Endothelial cell of umbilical vein (primary cell): ENCODE results near the gene CHAC2. TPM values are rescaled to one million over a fixed set of nuclear protein-coding genes. Genes with fewer than 3 reads are reported as not detected.
"Not testable (repeated sequence)": the region's sequence is repeated elsewhere in the genome, so short reads cannot be mapped to it uniquely, and the experiment has no call there.

Experiments used
- BruUV-seq: library from RNA; stranded (reverse); fragments of 400-500 nt; replicated peaks from 2 replicates; lab custom pipeline; 2021; lab: Mats Ljungman, UMichigan
- CTCF ChIA-PET: fragments of 300-600, 350-600 bp; sonication (Branson Sonifier 250); formaldehyde crosslinking; loops from one replicate; lab custom pipeline; 2021; ENCODE audit warnings: antibody characterized with exemption, inconsistent platforms; lab: Charles Lee
- POLR2A ChIA-PET: fragments of 300-600, 350-600 bp; sonication (Branson Sonifier 250); formaldehyde crosslinking; loops from one replicate; lab custom pipeline; 2021; ENCODE audit warnings: antibody characterized with exemption, inconsistent platforms; lab: Charles Lee
- DNase-seq: peaks from one replicate; pipeline ENCODE4 v3.0.0-alpha.2; 2011; ENCODE audit warnings: low read depth, low spot score
- FAIRE-seq: peaks from 2 replicates; lab custom pipeline; 2011; peaks lifted over from hg19 to GRCh38; lab: Jason Lieb, UNC
- H2AFZ ChIP-seq: 2 replicates; pipeline ENCODE4 v1.6.0; 2012; ENCODE audit warnings: low read depth, low read length, control low read depth, inconsistent platforms
- H3K27ac ChIP-seq: 2 replicates; pipeline ENCODE4 v1.5.1; 2011; ENCODE audit warnings: low read depth, mild to moderate bottlenecking, control low read depth, low read length, moderate library complexity; ENCODE audit not compliant: insufficient read depth
- H3K27me3 ChIP-seq, 2 experiments: 2 replicates each; pipeline versions ENCODE4 v1.6.0 to v1.6.1; 2011; ENCODE audit warnings: low read length in 2 of 2, mixed read lengths in 1 of 2; ENCODE audit not compliant: control insufficient read depth in 2 of 2, insufficient read depth in 2 of 2
- H3K36me3 ChIP-seq, 2 experiments: 2 replicates in 1 of 2; 3 replicates in 1 of 2; pipeline ENCODE4 v1.5.1; 2011; ENCODE audit warnings: low read length in 2 of 2, mild to moderate bottlenecking in 1 of 2, moderate library complexity in 1 of 2; ENCODE audit not compliant: control insufficient read depth in 2 of 2, insufficient read depth in 2 of 2; ENCODE audit errors: extremely low read depth in 1 of 2
- H3K4me1 ChIP-seq: 3 replicates; pipeline ENCODE4 v1.5.1; 2011; ENCODE audit warnings: mild to moderate bottlenecking, low read length; ENCODE audit not compliant: control insufficient read depth, insufficient read depth; ENCODE audit errors: extremely low read depth
- H3K4me2 ChIP-seq: 2 replicates; pipeline ENCODE4 v1.6.1; 2011; ENCODE audit warnings: low read length, control low read depth, mixed read lengths; ENCODE audit not compliant: insufficient read depth
- H3K4me3 ChIP-seq, 3 experiments: fragments of 200-600 bp in 1 of 3; sonication (generic), shearing (Covaris generic) in 1 of 3; replicated peaks in 1 of 3; 2 replicates each; pipeline ENCODE4 v1.5.1; 2011 to 2016; ENCODE audit warnings: control low read depth in 3 of 3, low read length in 3 of 3, mild to moderate bottlenecking in 2 of 3, inconsistent platforms in 1 of 3, low read depth in 1 of 3, moderate library complexity in 1 of 3; ENCODE audit not compliant: insufficient read depth in 1 of 3
- H3K79me2 ChIP-seq: 2 replicates; pipeline ENCODE4 v1.6.0; 2012; ENCODE audit warnings: low read length, inconsistent platforms; ENCODE audit not compliant: control insufficient read depth, insufficient read depth
- H3K9ac ChIP-seq: replicated peaks from 2 replicates; pipeline ENCODE3; 2011; ENCODE audit warnings: low read length, control low read depth; ENCODE audit not compliant: insufficient read depth; ENCODE audit errors: extremely low read depth
- H3K9me1 ChIP-seq: replicated peaks from 3 replicates; pipeline ENCODE4 v1.6.0; 2011; ENCODE audit warnings: mild to moderate bottlenecking, low read length; ENCODE audit not compliant: control insufficient read depth, insufficient read depth; ENCODE audit errors: extremely low read depth
- H3K9me3 ChIP-seq: replicated peaks from 2 replicates; pipeline ENCODE4 v1.5.1; 2012; ENCODE audit warnings: low read length, inconsistent platforms; ENCODE audit not compliant: control insufficient read depth, insufficient read depth
- H4K20me1 ChIP-seq: replicated peaks from 2 replicates; pipeline ENCODE3; 2011; ENCODE audit warnings: mild to moderate bottlenecking, low read length; ENCODE audit not compliant: control insufficient read depth, insufficient read depth; ENCODE audit errors: extremely low read depth
- CTCF ChIP-seq, 2 donors: IDR thresholded peaks; 1 replicate in 1 of 2; 2 replicates in 1 of 2; pipeline ENCODE4 v1.5.1; 2011; ENCODE audit warnings: low read length in 2 of 2, mild to moderate bottlenecking in 2 of 2, moderate library complexity in 2 of 2, control low read depth in 1 of 2, inconsistent platforms in 1 of 2, low read depth in 1 of 2; ENCODE audit not compliant: insufficient read depth in 1 of 2; ENCODE audit errors: extremely low read depth in 1 of 2
- EZH2 ChIP-seq: IDR thresholded peaks from 2 replicates; pipeline ENCODE4 v1.6.1; 2012; ENCODE audit warnings: borderline replicate concordance, low read depth, mild to moderate bottlenecking, moderate library complexity, low read length, inconsistent platforms; ENCODE audit not compliant: severe bottlenecking
- FOS ChIP-seq: IDR thresholded peaks from 2 replicates; pipeline ENCODE4 v1.6.1; 2011; ENCODE audit warnings: mild to moderate bottlenecking, low read length, moderate library complexity, borderline replicate concordance; ENCODE audit not compliant: insufficient read depth
- GATA2 ChIP-seq: IDR thresholded peaks from 2 replicates; pipeline ENCODE4 v1.7.0; 2011; ENCODE audit warnings: low read depth, mild to moderate bottlenecking, moderate library complexity, mixed read lengths, low read length; ENCODE audit not compliant: insufficient read length, insufficient read depth
- JUN ChIP-seq: IDR thresholded peaks from 2 replicates; pipeline ENCODE4 v1.6.1; 2011; ENCODE audit warnings: borderline replicate concordance, low read depth; ENCODE audit not compliant: insufficient read length, insufficient read depth
- MYC ChIP-seq: IDR thresholded peaks from one replicate; pipeline ENCODE4 v1.6.1; 2011; ENCODE audit warnings: mild to moderate bottlenecking, low read depth, low read length
- POLR2A ChIP-seq: IDR thresholded peaks from 2 replicates; pipeline ENCODE4 v1.6.1; 2012; ENCODE audit warnings: low read depth, mild to moderate bottlenecking, control low read depth, low read length
- POLR2AphosphoS5 ChIP-seq: IDR thresholded peaks from 2 replicates; pipeline ENCODE4 v1.6.1; 2012; ENCODE audit warnings: low read depth, mild to moderate bottlenecking, control low read depth, low read length, moderate library complexity; ENCODE audit not compliant: insufficient read depth
- dilution Hi-C: fragments of 300-500 bp; cut with MboI; formaldehyde crosslinking; loops from one replicate; pipeline ENCODE4 v1.15.0; 2019; ENCODE audit warnings: low sequenced_read_pairs; ENCODE audit not compliant: extremely low pct_ligation_motif_present
- intact Hi-C: fragments of 100-400 bp; cut with micrococcal nuclease; formaldehyde crosslinking; loops from one replicate; pipeline ENCODE4 v1.10.0; 2022
- polyA plus RNA-seq, 4 experiments: library from polyadenylated mRNA; depleted of rRNA in 3 of 4; stranded (reverse) in 3 of 4; unstranded in 1 of 4; fragments of >200 nt; gene quantifications; 2 replicates each; pipeline versions ENCODE4 v1.2.1 to v1.2.3, GENCODE V29; 2011 to 2012; ENCODE audit warnings: missing spikeins in 1 of 4
- total RNA-seq: library from RNA; stranded (reverse); gene quantifications from 2 replicates; pipeline ENCODE4 v1.2.3, GENCODE V29; 2021
- TF ChIP-seq, protein P1 (sequence below): IDR thresholded peaks from 2 replicates; pipeline ENCODE4 v1.6.1; 2011; ENCODE audit not compliant: insufficient read depth, insufficient read length

Gene CHAC2
- total and polyA plus RNA-seq, 2 donors (not counting 3 experiments of a cell fraction or from before 2014, with no cell fraction given), result 3.4 to 8.3 TPM

GRCh38 chr2:53821810-53822209, 54.2 kb downstream of the CHAC2 start:
- Histone ChIP-seq H3K9ac (no peak overlapping the region), H4K20me1 (no peaks in the 10 kb centered on the region), H3K36me3 (peaks cover 4 to 7% of the 10 kb centered on the region in 2 experiments), H3K27me3 (no peaks in the 10 kb centered on the region), H3K4me3 (no peak overlapping the region), H3K9me3 (no peaks in the 10 kb centered on the region), H3K79me2 (no peaks in the 10 kb centered on the region), H3K4me1 (no peaks in the 10 kb centered on the region), H3K4me2 (no peak overlapping the region), H2AFZ (no peak overlapping the region), H3K27ac (no peak overlapping the region), H3K9me1 (no peaks in the 10 kb centered on the region)
- DNase-seq, result no peak
- CTCF ChIA-PET, result interaction anchor here (0.5 kb wide), 1 partner anchor 15 kb away, joined by 3 read pairs; no protein-coding TSS in a partner anchor
- intact Hi-C loops (no loop called here), dilution Hi-C loops (no loop called here)
- TF ChIP-seq JUN (no peak), FOS (no peak), MYC (no peak), POLR2AphosphoS5 (no peak), GATA2 (no peak), POLR2A (no peak), EZH2 (no peak)
- TF ChIP-seq, protein P1, sequence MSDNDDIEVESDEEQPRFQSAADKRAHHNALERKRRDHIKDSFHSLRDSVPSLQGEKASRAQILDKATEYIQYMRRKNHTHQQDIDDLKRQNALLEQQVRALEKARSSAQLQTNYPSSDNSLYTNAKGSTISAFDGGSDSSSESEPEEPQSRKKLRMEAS, result no peak
- POLR2A ChIA-PET, result no interaction called here
- FAIRE-seq, result no peak
- BruUV-seq, result no TSS peak

GRCh38 chr2:53823639-53824038, 56.0 kb downstream of the CHAC2 start:
- H3K4me1 ChIP-seq, H3K79me2 ChIP-seq, BruUV-seq, H3K4me3 ChIP-seq, H3K9me3 ChIP-seq, H4K20me1 ChIP-seq, H3K36me3 ChIP-seq, H3K9ac ChIP-seq, intact Hi-C loops, H3K4me2 ChIP-seq, H3K9me1 ChIP-seq, DNase-seq, CTCF ChIA-PET, H3K27me3 ChIP-seq, POLR2A ChIA-PET, H2AFZ ChIP-seq, dilution Hi-C loops, H3K27ac ChIP-seq: not testable (repeated sequence)
- peak in 1 of 2 donors; percentile 9 for TF ChIP-seq CTCF (IDR thresholded peaks at IDR 0.05; ENCODE audit: extremely low read depth in 1 of 2, insufficient read depth in 1 of 2, low read depth in 1 of 2, low read length in 2 of 2)
- FAIRE-seq, result peak; percentile 18
